Measurements from ENCODE around the gene FBXL17. TPM values are rescaled to one million over a fixed set of nuclear protein-coding genes. Genes with fewer than 3 reads are reported as not detected.

The FBXL17 gene
- total RNA-seq, 1 experiment from 2014 or later = 5.3 TPM

GRCh38 chr5:107937651-107938355 lies 444.1 kb downstream of the FBXL17 start:
- no peak overlapping the region for H3K4me2 ChIP-seq (ENCODE audit: insufficient read depth, insufficient read length, low read length)
- no peaks in the 10 kb centered on the region for H3K23me2 ChIP-seq (ENCODE audit: insufficient read length, low read depth, low read length, poor library complexity, severe bottlenecking)
- DNase-seq = no peak
- Mint-ChIP-seq H3K27ac (peak overlapping the region; percentile 5 to 68 (median 10); a peak in 4 of 7 replicates), H3K4me3 (no peak overlapping the region), H3K9me3 (no peaks in the 10 kb centered on the region), H3K4me1 (peaks cover 48 to 54% of the 10 kb centered on the region in 2 experiments), H3K36me3 (ENCODE audit: insufficient read depth in 1 of 3, low read depth in 3 of 3) (no peaks in the 10 kb centered on the region), H3K27me3 (ENCODE audit: low read depth) (no peaks in the 10 kb centered on the region)
- no peak overlapping the region for H2BK120ac ChIP-seq (ENCODE audit: low read depth, low read length, poor library complexity, severe bottlenecking)
- H2BK15ac ChIP-seq (ENCODE audit: low read depth, low read length) = no peak overlapping the region
- peak overlapping the region; percentile 46 for H3T11ph ChIP-seq (ENCODE audit: low read length)
- H3K9me3 ChIP-seq (ENCODE audit: control insufficient read depth, low read depth, low read length) = no peaks in the 10 kb centered on the region
- peak overlapping the region; percentile 26; the same call in 1 of the 2 replicates for H3K14ac ChIP-seq (ENCODE audit: insufficient read depth, low read length)
- no peak for TF ChIP-seq CTCF (conservative IDR thresholded peaks at IDR 0.05)
- no peak overlapping the region for H4K8ac ChIP-seq (replicated peaks; ENCODE audit: insufficient read length, low read depth, low read length)
- H4K91ac ChIP-seq (ENCODE audit: insufficient read length, low read depth, low read length) = no peak overlapping the region
- H3K27ac ChIP-seq (ENCODE audit: insufficient read length, low read depth, low read length) = no peak overlapping the region
- H3K27me3 ChIP-seq (ENCODE audit: insufficient read depth, low read length) = no peaks in the 10 kb centered on the region
- no peak overlapping the region for H3K23ac ChIP-seq (ENCODE audit: insufficient read length, low read depth, low read length)
- H3K4ac ChIP-seq (ENCODE audit: low read depth, low read length) = no peak overlapping the region; the same call in 1 of the 2 replicates
- no peaks in the 10 kb centered on the region for H4K20me1 ChIP-seq (ENCODE audit: control insufficient read depth, insufficient read depth, insufficient read length)
- peaks cover 2% of the 10 kb centered on the region; the same call in 1 of the 2 replicates for H3K4me1 ChIP-seq (ENCODE audit: insufficient read depth, low read length)
- peak overlapping the region; percentile 55 for H2BK12ac ChIP-seq (ENCODE audit: insufficient read length, low read depth, low read length)
- no peak overlapping the region for H3K9ac ChIP-seq (ENCODE audit: extremely low read depth, insufficient read length, low read length)
- H2AFZ ChIP-seq (ENCODE audit: low read length) = no peak overlapping the region
- no peak overlapping the region for H2BK5ac ChIP-seq (ENCODE audit: insufficient read length, low read length)
- H3K79me2 ChIP-seq (ENCODE audit: insufficient read depth, low read length) = no peaks in the 10 kb centered on the region
- no peaks in the 10 kb centered on the region for H3K79me1 ChIP-seq (ENCODE audit: insufficient read depth, low read depth, low read length, poor library complexity, severe bottlenecking)
- no peak overlapping the region for H4K5ac ChIP-seq (ENCODE audit: insufficient read length, low read depth, low read length)
- peak overlapping the region; percentile 62 for H3K18ac ChIP-seq (ENCODE audit: insufficient read length, low read depth, low read length)
- H2AK5ac ChIP-seq (ENCODE audit: insufficient read length, low read length) = no peak overlapping the region
- no peak overlapping the region for H2BK20ac ChIP-seq (ENCODE audit: low read depth, low read length, poor library complexity, severe bottlenecking)
- H3K56ac ChIP-seq (ENCODE audit: insufficient read length, low read depth, low read length) = no peak overlapping the region
- WGBS (ENCODE audit: extremely low coverage, insufficient read length, low lambda C conversion rate) = no CpG with 5 or more reads among the region's 8 CpGs
